ENCODE results near the gene GABPA. TPM values are rescaled to one million over a fixed set of nuclear protein-coding genes. Genes with fewer than 3 reads are reported as not detected.

GABPA gene
- total RNA-seq, 1 experiment from 2014 or later = 18.2 TPM

GRCh38 chr21:25752416-25752815 is 17.6 kb downstream of the GABPA start:
- no peaks in the 10 kb centered on the region for H3K79me2 ChIP-seq (ENCODE audit: low read depth)
- no TSS peak for BruUV-seq (replicated peaks)
- DNase-seq = no peak
- H4K20me1 ChIP-seq (ENCODE audit: insufficient read depth) = no peaks in the 10 kb centered on the region
- H2AFZ ChIP-seq = no peak overlapping the region
- no peak for TF ChIP-seq EZH2 (IDR thresholded peaks at IDR 0.05; ENCODE audit: low read depth)
- no peak for TF ChIP-seq CTCF (conservative IDR thresholded peaks at IDR 0.05)
- no peaks in the 10 kb centered on the region for H3K36me3 ChIP-seq (ENCODE audit: low read depth)
- no peaks in the 10 kb centered on the region for H3K9me2 ChIP-seq (ENCODE audit: insufficient read depth)
- H3K27me3 ChIP-seq (ENCODE audit: insufficient read depth, low read depth) = no peaks in the 10 kb centered on the region
- H3K27ac ChIP-seq = no peak overlapping the region
- ChIA-PET CTCF (no interaction called here), POLR2A (ENCODE audit: unreplicated experiment) (no interaction called here)
- H3K9me3 ChIP-seq (ENCODE audit: insufficient read depth, low read depth) = no peaks in the 10 kb centered on the region
- intact Hi-C loops (cut with micrococcal nuclease; ENCODE audit: unreplicated experiment) = no loop called here
- no peak overlapping the region for H3K4me3 ChIP-seq
- H3K4me2 ChIP-seq = no peak overlapping the region
- no peaks in the 10 kb centered on the region for H3K4me1 ChIP-seq (replicated peaks; ENCODE audit: insufficient read depth)
- H3F3A ChIP-seq (ENCODE audit: insufficient read depth, low read depth) = no peaks in the 10 kb centered on the region

GRCh38 chr21:25756190-25756932 is 21.6 kb downstream of the GABPA start:
- H3K36me3 ChIP-seq (ENCODE audit: low read depth) = no peaks in the 10 kb centered on the region
- no peak for DNase-seq
- H3K4me1 ChIP-seq (replicated peaks; ENCODE audit: insufficient read depth) = no peaks in the 10 kb centered on the region
- H3F3A ChIP-seq (ENCODE audit: insufficient read depth, low read depth) = no peaks in the 10 kb centered on the region
- TF ChIP-seq EZH2 (IDR thresholded peaks at IDR 0.05; ENCODE audit: low read depth) (no peak), CTCF (conservative IDR thresholded peaks at IDR 0.05) (no peak)
- H3K27me3 ChIP-seq (ENCODE audit: insufficient read depth, low read depth) = no peaks in the 10 kb centered on the region
- no peaks in the 10 kb centered on the region for H3K9me3 ChIP-seq (ENCODE audit: insufficient read depth, low read depth)
- H2AFZ ChIP-seq = no peak overlapping the region
- no peak overlapping the region for H3K4me3 ChIP-seq
- POLR2A ChIA-PET (ENCODE audit: unreplicated experiment) = no interaction called here
- CTCF ChIA-PET = no interaction called here
- H3K4me2 ChIP-seq = no peak overlapping the region
- BruUV-seq (replicated peaks) = no TSS peak
- H3K79me2 ChIP-seq (ENCODE audit: low read depth) = no peaks in the 10 kb centered on the region
- H3K9me2 ChIP-seq (ENCODE audit: insufficient read depth) = no peaks in the 10 kb centered on the region
- intact Hi-C loops (cut with micrococcal nuclease; ENCODE audit: unreplicated experiment) = no loop called here
- no peaks in the 10 kb centered on the region for H4K20me1 ChIP-seq (ENCODE audit: insufficient read depth)
- H3K27ac ChIP-seq = no peak overlapping the region

GRCh38 chr21:25757531-25757930 is 22.8 kb downstream of the GABPA start:
- no peak for TF ChIP-seq CTCF (conservative IDR thresholded peaks at IDR 0.05)
- intact Hi-C loops (cut with micrococcal nuclease; ENCODE audit: unreplicated experiment) = no loop called here
- CTCF ChIA-PET = interaction anchor here (0.6 kb wide), 1 partner anchor 10 kb away, joined by 4 read pairs; no protein-coding TSS in a partner anchor

More at GRCh38 chr21:25757531-25757930, 22.8 kb downstream of the GABPA start:
- no peaks in the 10 kb centered on the region for H3K36me3 ChIP-seq (ENCODE audit: low read depth)
- no peaks in the 10 kb centered on the region for H3K9me3 ChIP-seq (ENCODE audit: insufficient read depth, low read depth)
- no peaks in the 10 kb centered on the region for H3F3A ChIP-seq (ENCODE audit: insufficient read depth, low read depth)
- H3K4me3 ChIP-seq = no peak overlapping the region
- H3K9me2 ChIP-seq (ENCODE audit: insufficient read depth) = no peaks in the 10 kb centered on the region
- H2AFZ ChIP-seq = no peak overlapping the region
- no peaks in the 10 kb centered on the region for H4K20me1 ChIP-seq (ENCODE audit: insufficient read depth)
- no peaks in the 10 kb centered on the region for H3K27me3 ChIP-seq (ENCODE audit: insufficient read depth, low read depth)
- no peaks in the 10 kb centered on the region for H3K4me1 ChIP-seq (replicated peaks; ENCODE audit: insufficient read depth)
- DNase-seq = no peak
- H3K4me2 ChIP-seq = no peak overlapping the region
- H3K79me2 ChIP-seq (ENCODE audit: low read depth) = no peaks in the 10 kb centered on the region
- no TSS peak for BruUV-seq (replicated peaks)
- no peak overlapping the region for H3K27ac ChIP-seq
- POLR2A ChIA-PET (ENCODE audit: unreplicated experiment) = no interaction called here

All from PC-9 (cell line).